Sigmoid colon (tissue), 7 donors: ENCODE data around the gene NDOR1. TPM values are rescaled to one million over a fixed set of nuclear protein-coding genes. Genes with fewer than 3 reads are reported as not detected.

Source experiments
- DNase-seq: peaks from one replicate; pipeline ENCODE4 v3.0.0-alpha.2; 2019
- H3K27ac ChIP-seq, 4 donors: fragments of 200-600 bp; sonication (generic); one replicate each; pipeline ENCODE4 v1.5.1; 2016 to 2019; ENCODE audit warnings: mild to moderate bottlenecking in 1 of 4
- H3K27me3 ChIP-seq, 3 donors: fragments of 200-600 bp; sonication (generic); one replicate each; pipeline ENCODE4 v1.5.1; 2019; ENCODE audit warnings: mild to moderate bottlenecking in 1 of 3
- H3K36me3 ChIP-seq, 4 donors: fragments of 200-600 bp; sonication (generic); one replicate each; pipeline ENCODE4 v1.5.1; 2016 to 2019
- H3K4me1 ChIP-seq, 4 donors: fragments of 200-600 bp; sonication (generic); one replicate each; pipeline ENCODE4 v1.5.1; 2017 to 2019
- H3K4me3 ChIP-seq, 4 donors: fragments of 200-600 bp; sonication (generic); one replicate each; pipeline ENCODE4 v1.5.1; 2017 to 2019; ENCODE audit warnings: mild to moderate bottlenecking in 2 of 4, moderate library complexity in 1 of 4
- H3K9me3 ChIP-seq, 4 donors: fragments of 200-600 bp in 3 of 4; sonication (generic) in 3 of 4; one replicate each; pipeline versions ENCODE4 v1.5.1 to v1.6.1; 2013 to 2019
- CTCF ChIP-seq, 4 experiments: fragments of 450-650 bp in 3 of 4; fragments of 200-600 bp in 1 of 4; IDR thresholded peaks; one replicate each; pipeline ENCODE4 v1.5.1; 2016 to 2019; ENCODE audit warnings: antibody characterized with exemption in 4 of 4, mild to moderate bottlenecking in 3 of 4, moderate library complexity in 2 of 4
- EP300 ChIP-seq, 4 donors: sonication (generic); formaldehyde crosslinking; IDR thresholded peaks; one replicate each; pipeline ENCODE4 v1.6.1; 2017; ENCODE audit warnings: antibody characterized with exemption in 4 of 4
- POLR2A ChIP-seq, 2 donors: fragments of 450-650 bp; IDR thresholded peaks; one replicate each; pipeline ENCODE4 v1.6.1; 2016; ENCODE audit warnings: antibody characterized with exemption in 2 of 2, mild to moderate bottlenecking in 2 of 2, moderate library complexity in 2 of 2
- POLR2AphosphoS5 ChIP-seq, 4 donors: sonication (generic); formaldehyde crosslinking; IDR thresholded peaks; one replicate each; pipeline ENCODE4 v1.6.1; 2017; ENCODE audit warnings: antibody characterized with exemption in 4 of 4
- WGBS, 2 donors: extraction: QIAGEN DNeasy Blood & Tissue Kit; methylation state at CpG; one replicate each; pipeline ENCODE4 v1.1.7; 2013; 5-methylcytosine and 5-hydroxymethylcytosine counted together
- intact Hi-C: fragments of 100-400 bp; cut with DNase I; formaldehyde crosslinking; loops from one replicate; pipeline ENCODE4 v1.15.1; 2023
- polyA plus RNA-seq, 3 donors: library from polyadenylated mRNA; stranded (reverse); fragments of 200-250 nt; gene quantifications; one replicate each; pipeline ENCODE4 v1.2.3, GENCODE V29; 2013
- total RNA-seq, 4 donors: library from RNA; depleted of rRNA; stranded (reverse); fragments of >200 nt; gene quantifications; one replicate each; pipeline ENCODE4 v1.1.0, GENCODE V29; 2016
- donor health status: healthy with polysubstance abuse.
- donor health status: Bipolar disorder and iron deficiency.
- donor health status: healthy.

Gene NDOR1
- total and polyA plus RNA-seq, 7 donors = 3.8 to 20.2 (median 5.4) TPM

- Histone ChIP-seq H3K27ac (no peak overlapping the region), H3K4me3 (no peak overlapping the region), H3K9me3 (no peaks in the 10 kb centered on the region), H3K36me3 (no peaks in the 10 kb centered on the region), H3K4me1 (peaks cover 0 to 6% (median under 1%) of the 10 kb centered on the region in 4 donors), H3K27me3 (peaks cover 35 to 64% (median 61%) of the 10 kb centered on the region in 3 donors)
- intact Hi-C loops = no loop called here
- WGBS, 2 donors = 55 to 73% methylated on average over 27 of the region's 27 CpGs
- TF ChIP-seq EP300 (IDR thresholded peaks at IDR 0.05) (no peak), POLR2A (IDR thresholded peaks at IDR 0.05) (no peak), CTCF (IDR thresholded peaks at IDR 0.05) (no peak), POLR2AphosphoS5 (IDR thresholded peaks at IDR 0.05) (no peak)
- no peak for DNase-seq
Observed at GRCh38 chr9:137228968-137229896, 23.7 kb downstream of the NDOR1 start.

- Histone ChIP-seq H3K36me3 (no peaks in the 10 kb centered on the region), H3K27me3 (peaks cover 35 to 71% (median 66%) of the 10 kb centered on the region in 3 donors), H3K4me1 (peaks cover 0 to 5% (median 0%) of the 10 kb centered on the region in 4 donors), H3K27ac (no peak overlapping the region), H3K9me3 (no peaks in the 10 kb centered on the region), H3K4me3 (no peak overlapping the region)
- TF ChIP-seq CTCF (IDR thresholded peaks at IDR 0.05) = no peak
- no peak for DNase-seq
- 14 to 51% methylated on average over 31 of the region's 31 CpGs for WGBS, 2 donors
- intact Hi-C loops = no loop called here
Observed at GRCh38 chr9:137229903-137230704, 24.6 kb downstream of the NDOR1 start.

- intact Hi-C loops = no loop called here
- no peak within 1 kb of the TSS for H3K4me3 ChIP-seq
- H3K36me3 ChIP-seq = no peaks in the 10 kb centered on the region
- 24 to 69% methylated on average over 14 of the region's 14 CpGs for WGBS, 2 donors
- no peak for TF ChIP-seq EP300 (IDR thresholded peaks at IDR 0.05)
- no peak for TF ChIP-seq CTCF (IDR thresholded peaks at IDR 0.05)
- no peak for TF ChIP-seq POLR2A (IDR thresholded peaks at IDR 0.05)
- no peak for TF ChIP-seq POLR2AphosphoS5 (IDR thresholded peaks at IDR 0.05)
- no peak within 1 kb of the TSS for H3K27ac ChIP-seq
- DNase-seq = no peak
- peaks cover 0 to 10% (median 4%) of the 10 kb centered on the region in 4 donors for H3K4me1 ChIP-seq
- H3K9me3 ChIP-seq = no peaks in the 10 kb centered on the region
- peaks cover 35 to 71% (median 71%) of the 10 kb centered on the region in 3 donors for H3K27me3 ChIP-seq
Observed at GRCh38 chr9:137230705-137231371, 25.3 kb downstream of the NDOR1 start, which contains the start of gene SLC34A3. Gene SLC34A3, plus strand, starts transcription at chr9:137230901. Its CDS starts 802 bp downstream, at chr9:137231703.

- Histone ChIP-seq H3K36me3 (no peaks in the 10 kb centered on the region), H3K27me3 (peaks cover 35 to 71% (median 71%) of the 10 kb centered on the region in 3 donors), H3K9me3 (no peaks in the 10 kb centered on the region), H3K4me1 (peaks cover 0 to 17% (median 11%) of the 10 kb centered on the region in 4 donors), H3K4me3 (no peak overlapping the region), H3K27ac (no peak overlapping the region)
- DNase-seq = no peak
- intact Hi-C loops = no loop called here
- TF ChIP-seq CTCF (IDR thresholded peaks at IDR 0.05) (no peak), POLR2AphosphoS5 (IDR thresholded peaks at IDR 0.05) (no peak), POLR2A (IDR thresholded peaks at IDR 0.05) (no peak), EP300 (IDR thresholded peaks at IDR 0.05) (no peak)
- whole genome bisulfite sequencing, 2 donors = 88 to 89% methylated on average over 23 of the region's 23 CpGs
Observed at GRCh38 chr9:137231372-137232039, 26.0 kb downstream of the NDOR1 start.
